Testis (tissue), 2 donors: ENCODE results near the gene RBM33.

Experiments
- POLR2A ChIP-seq: fragments of 450-650 bp; IDR thresholded peaks from one replicate; pipeline ENCODE4 v1.6.1; 2017; ENCODE audit warnings: antibody characterized with exemption, mild to moderate bottlenecking, moderate library complexity
- TF ChIP-seq, protein P1 (sequence below), 3 experiments: fragments of 450-650 bp in 2 of 3; fragments of 200-600 bp in 1 of 3; sonication (generic) in 1 of 3; IDR thresholded peaks; one replicate each; pipeline ENCODE4 v1.5.1; 2016 to 2019; ENCODE audit warnings: antibody characterized with exemption in 3 of 3, mild to moderate bottlenecking in 2 of 3, moderate library complexity in 1 of 3

DNA sequence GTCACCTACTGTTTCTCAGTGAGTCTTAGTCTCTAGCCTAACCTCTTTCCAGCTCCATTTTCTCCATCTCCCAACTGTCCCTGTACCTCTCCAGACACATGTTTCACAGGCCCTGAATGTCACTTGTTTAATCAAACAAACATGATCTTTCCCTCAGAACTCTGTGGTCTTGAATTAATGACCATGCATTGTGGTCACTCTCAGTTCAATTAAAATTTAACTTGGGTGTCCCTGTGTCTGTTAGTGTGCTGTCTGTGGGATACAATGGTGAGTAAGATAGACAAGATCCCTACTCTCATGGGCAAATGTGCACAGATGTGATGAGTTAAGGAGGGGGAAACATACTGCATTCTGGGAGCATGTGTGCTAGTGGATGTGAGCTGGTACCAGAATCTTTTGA lies 65.0 kb downstream of the RBM33 start:
- no peak for TF ChIP-seq POLR2A
- TF ChIP-seq, protein P1, sequence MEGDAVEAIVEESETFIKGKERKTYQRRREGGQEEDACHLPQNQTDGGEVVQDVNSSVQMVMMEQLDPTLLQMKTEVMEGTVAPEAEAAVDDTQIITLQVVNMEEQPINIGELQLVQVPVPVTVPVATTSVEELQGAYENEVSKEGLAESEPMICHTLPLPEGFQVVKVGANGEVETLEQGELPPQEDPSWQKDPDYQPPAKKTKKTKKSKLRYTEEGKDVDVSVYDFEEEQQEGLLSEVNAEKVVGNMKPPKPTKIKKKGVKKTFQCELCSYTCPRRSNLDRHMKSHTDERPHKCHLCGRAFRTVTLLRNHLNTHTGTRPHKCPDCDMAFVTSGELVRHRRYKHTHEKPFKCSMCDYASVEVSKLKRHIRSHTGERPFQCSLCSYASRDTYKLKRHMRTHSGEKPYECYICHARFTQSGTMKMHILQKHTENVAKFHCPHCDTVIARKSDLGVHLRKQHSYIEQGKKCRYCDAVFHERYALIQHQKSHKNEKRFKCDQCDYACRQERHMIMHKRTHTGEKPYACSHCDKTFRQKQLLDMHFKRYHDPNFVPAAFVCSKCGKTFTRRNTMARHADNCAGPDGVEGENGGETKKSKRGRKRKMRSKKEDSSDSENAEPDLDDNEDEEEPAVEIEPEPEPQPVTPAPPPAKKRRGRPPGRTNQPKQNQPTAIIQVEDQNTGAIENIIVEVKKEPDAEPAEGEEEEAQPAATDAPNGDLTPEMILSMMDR (IDR thresholded peaks at IDR 0.05) = no peak
